C4-2B (cell line): Measurements from ENCODE around the gene CIC.

ENCODE experiments used
- CTCF ChIP-seq: fragments of 450-650 bp; conservative IDR thresholded peaks from 2 replicates; pipeline ENCODE4 v1.5.1; 2017; ENCODE audit warnings: mild to moderate bottlenecking
- ZFX ChIP-seq: fragments of 450-650 bp; IDR thresholded peaks from 2 replicates; pipeline ENCODE4 v1.6.1; 2017

DNA sequence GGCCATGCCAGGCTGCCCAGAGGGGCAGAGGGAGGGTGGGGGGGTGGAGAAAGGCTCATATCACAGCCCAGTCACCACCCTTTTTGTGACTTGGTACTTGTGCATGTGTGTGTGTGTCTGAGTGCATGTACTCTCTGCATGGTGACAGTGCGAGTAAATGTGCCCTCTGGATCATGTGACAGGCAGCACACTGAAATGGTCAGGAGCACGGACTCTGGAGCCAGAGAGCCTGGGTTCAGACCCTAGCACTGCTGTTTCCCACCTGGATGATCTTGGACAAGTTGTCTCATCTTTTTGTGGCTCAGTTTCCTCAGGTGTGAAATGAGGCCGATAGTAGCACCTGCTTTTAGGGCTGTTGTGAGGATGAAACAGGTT lies 2.0 kb downstream of the CIC start:
- TF ChIP-seq CTCF: no peak
- TF ChIP-seq ZFX: no peak
